NCI-H2196 (cell line): Measurements from ENCODE around the gene ZSWIM6.

Experiments used
- DNase-seq: peaks from one replicate; lab custom pipeline; 2025; ENCODE audit not compliant: unreplicated experiment; lab: John Stamatoyannopoulos, UW

The ZSWIM6 gene

GRCh38 chr5:61330845-61331406, 1.1 kb upstream of the ZSWIM6 start:
- peak; percentile 48 for DNase-seq

- DNase-seq: no peak
Observed at GRCh38 chr5:61332358-61332749, 296 bp downstream of the ZSWIM6 start.

GRCh38 chr5:61332851-61333320, 828 bp downstream of the ZSWIM6 start:
- no peak for DNase-seq

- no peak for DNase-seq
Observed at GRCh38 chr5:61333321-61333953, 1.4 kb downstream of the ZSWIM6 start.

GRCh38 chr5:61333954-61334867, 2.2 kb downstream of the ZSWIM6 start:
- no peak for DNase-seq

- DNase-seq: no peak
Observed at GRCh38 chr5:61334868-61335615, 3.0 kb downstream of the ZSWIM6 start.

GRCh38 chr5:61339764-61340163, 7.7 kb downstream of the ZSWIM6 start:
- DNase-seq: no peak

- DNase-seq: no peak
Observed at GRCh38 chr5:61340775-61341361, 8.8 kb downstream of the ZSWIM6 start.

GRCh38 chr5:61342071-61342501, 10.0 kb downstream of the ZSWIM6 start:
- no peak for DNase-seq

- no peak for DNase-seq
Observed at GRCh38 chr5:61344187-61344944, 12.3 kb downstream of the ZSWIM6 start.

GRCh38 chr5:61346511-61346910, 14.5 kb downstream of the ZSWIM6 start:
- DNase-seq: no peak

- no peak for DNase-seq
Observed at GRCh38 chr5:61347080-61347479, 15.0 kb downstream of the ZSWIM6 start.

GRCh38 chr5:61348447-61348846, 16.4 kb downstream of the ZSWIM6 start:
- DNase-seq: no peak

- DNase-seq: no peak
Observed at GRCh38 chr5:61349935-61350334, 17.9 kb downstream of the ZSWIM6 start.

- no peak for DNase-seq
Observed at GRCh38 chr5:61350535-61350934, 18.5 kb downstream of the ZSWIM6 start.

GRCh38 chr5:61351733-61352132, 19.7 kb downstream of the ZSWIM6 start:
- no peak for DNase-seq

- no peak for DNase-seq
Observed at GRCh38 chr5:61352180-61352579, 20.1 kb downstream of the ZSWIM6 start.

GRCh38 chr5:61352612-61353156, 20.6 kb downstream of the ZSWIM6 start:
- DNase-seq: no peak

GRCh38 chr5:61353293-61353692, 21.2 kb downstream of the ZSWIM6 start:
- no peak for DNase-seq

- no peak for DNase-seq
Observed at GRCh38 chr5:61354199-61354598, 22.1 kb downstream of the ZSWIM6 start.
